Measurements from ENCODE around the gene ARHGDIB.

Gene ARHGDIB

GRCh38 chr12:14972816-14973215 is 11.4 kb upstream of the ARHGDIB start, which contains the start of gene PDE6H:
Gene PDE6H (plus strand): TSS chr12:14973042. CDS start chr12:14978013, 4,971 bp downstream.
- no peak for DNase-seq (ENCODE audit: low read depth in 1 of 2, low spot score in 1 of 2)
- peak within 1 kb of the TSS; percentile 11; the same call in 1 of the 2 replicates for H3K27ac ChIP-seq (replicated peaks)
- no peaks in the 10 kb centered on the region for H3K27me3 ChIP-seq (ENCODE audit: insufficient read depth, poor library complexity, severe bottlenecking)
- TF ChIP-seq POLR2AphosphoS5 (IDR thresholded peaks at IDR 0.05; ENCODE audit: low read depth) (no peak), GABPA (IDR thresholded peaks at IDR 0.05; ENCODE audit: low read depth) (no peak), SPI1 (IDR thresholded peaks at IDR 0.05; ENCODE audit: borderline replicate concordance, low read depth) (no peak)
- TF ChIP-seq, protein P1, sequence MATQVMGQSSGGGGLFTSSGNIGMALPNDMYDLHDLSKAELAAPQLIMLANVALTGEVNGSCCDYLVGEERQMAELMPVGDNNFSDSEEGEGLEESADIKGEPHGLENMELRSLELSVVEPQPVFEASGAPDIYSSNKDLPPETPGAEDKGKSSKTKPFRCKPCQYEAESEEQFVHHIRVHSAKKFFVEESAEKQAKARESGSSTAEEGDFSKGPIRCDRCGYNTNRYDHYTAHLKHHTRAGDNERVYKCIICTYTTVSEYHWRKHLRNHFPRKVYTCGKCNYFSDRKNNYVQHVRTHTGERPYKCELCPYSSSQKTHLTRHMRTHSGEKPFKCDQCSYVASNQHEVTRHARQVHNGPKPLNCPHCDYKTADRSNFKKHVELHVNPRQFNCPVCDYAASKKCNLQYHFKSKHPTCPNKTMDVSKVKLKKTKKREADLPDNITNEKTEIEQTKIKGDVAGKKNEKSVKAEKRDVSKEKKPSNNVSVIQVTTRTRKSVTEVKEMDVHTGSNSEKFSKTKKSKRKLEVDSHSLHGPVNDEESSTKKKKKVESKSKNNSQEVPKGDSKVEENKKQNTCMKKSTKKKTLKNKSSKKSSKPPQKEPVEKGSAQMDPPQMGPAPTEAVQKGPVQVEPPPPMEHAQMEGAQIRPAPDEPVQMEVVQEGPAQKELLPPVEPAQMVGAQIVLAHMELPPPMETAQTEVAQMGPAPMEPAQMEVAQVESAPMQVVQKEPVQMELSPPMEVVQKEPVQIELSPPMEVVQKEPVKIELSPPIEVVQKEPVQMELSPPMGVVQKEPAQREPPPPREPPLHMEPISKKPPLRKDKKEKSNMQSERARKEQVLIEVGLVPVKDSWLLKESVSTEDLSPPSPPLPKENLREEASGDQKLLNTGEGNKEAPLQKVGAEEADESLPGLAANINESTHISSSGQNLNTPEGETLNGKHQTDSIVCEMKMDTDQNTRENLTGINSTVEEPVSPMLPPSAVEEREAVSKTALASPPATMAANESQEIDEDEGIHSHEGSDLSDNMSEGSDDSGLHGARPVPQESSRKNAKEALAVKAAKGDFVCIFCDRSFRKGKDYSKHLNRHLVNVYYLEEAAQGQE (IDR thresholded peaks at IDR 0.05; ENCODE audit: insufficient replicate concordance, low read depth): no peak
- TF ChIP-seq, protein P2, sequence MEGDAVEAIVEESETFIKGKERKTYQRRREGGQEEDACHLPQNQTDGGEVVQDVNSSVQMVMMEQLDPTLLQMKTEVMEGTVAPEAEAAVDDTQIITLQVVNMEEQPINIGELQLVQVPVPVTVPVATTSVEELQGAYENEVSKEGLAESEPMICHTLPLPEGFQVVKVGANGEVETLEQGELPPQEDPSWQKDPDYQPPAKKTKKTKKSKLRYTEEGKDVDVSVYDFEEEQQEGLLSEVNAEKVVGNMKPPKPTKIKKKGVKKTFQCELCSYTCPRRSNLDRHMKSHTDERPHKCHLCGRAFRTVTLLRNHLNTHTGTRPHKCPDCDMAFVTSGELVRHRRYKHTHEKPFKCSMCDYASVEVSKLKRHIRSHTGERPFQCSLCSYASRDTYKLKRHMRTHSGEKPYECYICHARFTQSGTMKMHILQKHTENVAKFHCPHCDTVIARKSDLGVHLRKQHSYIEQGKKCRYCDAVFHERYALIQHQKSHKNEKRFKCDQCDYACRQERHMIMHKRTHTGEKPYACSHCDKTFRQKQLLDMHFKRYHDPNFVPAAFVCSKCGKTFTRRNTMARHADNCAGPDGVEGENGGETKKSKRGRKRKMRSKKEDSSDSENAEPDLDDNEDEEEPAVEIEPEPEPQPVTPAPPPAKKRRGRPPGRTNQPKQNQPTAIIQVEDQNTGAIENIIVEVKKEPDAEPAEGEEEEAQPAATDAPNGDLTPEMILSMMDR (IDR thresholded peaks at IDR 0.05; ENCODE audit: insufficient read depth, low read length): no peak
- H3K4me3 ChIP-seq (replicated peaks; ENCODE audit: insufficient read depth, low read length): no peak within 1 kb of the TSS

GRCh38 chr12:14970473-14970872 is 9.1 kb upstream of the ARHGDIB start:
- DNase-seq (ENCODE audit: low read depth in 1 of 2, low spot score in 1 of 2): no peak

GRCh38 chr12:14968478-14968877 is 7.1 kb upstream of the ARHGDIB start:
- DNase-seq (ENCODE audit: low read depth in 1 of 2, low spot score in 1 of 2): no peak

More at GRCh38 chr12:14970473-14970872, 9.1 kb upstream of the ARHGDIB start:
- H3K27ac ChIP-seq (replicated peaks): no peak overlapping the region
- H3K27me3 ChIP-seq (ENCODE audit: insufficient read depth, poor library complexity, severe bottlenecking): no peaks in the 10 kb centered on the region
- H3K4me3 ChIP-seq (replicated peaks; ENCODE audit: insufficient read depth, low read length): no peak overlapping the region
- TF ChIP-seq, protein P1 (IDR thresholded peaks at IDR 0.05; ENCODE audit: insufficient replicate concordance, low read depth): no peak
- TF ChIP-seq POLR2AphosphoS5 (IDR thresholded peaks at IDR 0.05; ENCODE audit: low read depth) (no peak), GABPA (IDR thresholded peaks at IDR 0.05; ENCODE audit: low read depth) (no peak)
- TF ChIP-seq, protein P2 (IDR thresholded peaks at IDR 0.05; ENCODE audit: insufficient read depth, low read length): no peak

More at GRCh38 chr12:14968478-14968877, 7.1 kb upstream of the ARHGDIB start:
- Histone ChIP-seq H3K27ac (replicated peaks) (no peak overlapping the region), H3K4me3 (replicated peaks; ENCODE audit: insufficient read depth, low read length) (no peak overlapping the region), H3K27me3 (ENCODE audit: insufficient read depth, poor library complexity, severe bottlenecking) (no peaks in the 10 kb centered on the region)
- TF ChIP-seq, protein P1 (IDR thresholded peaks at IDR 0.05; ENCODE audit: insufficient replicate concordance, low read depth): no peak
- TF ChIP-seq SPI1 (IDR thresholded peaks at IDR 0.05; ENCODE audit: borderline replicate concordance, low read depth): no peak
- TF ChIP-seq, protein P2 (IDR thresholded peaks at IDR 0.05; ENCODE audit: insufficient read depth, low read length): no peak
- no peak for TF ChIP-seq POLR2AphosphoS5 (IDR thresholded peaks at IDR 0.05; ENCODE audit: low read depth)
- no peak for TF ChIP-seq GABPA (IDR thresholded peaks at IDR 0.05; ENCODE audit: low read depth)
